H1 (cell line): ENCODE data around the gene CCNT1. TPM values are rescaled to one million over a fixed set of nuclear protein-coding genes. Genes with fewer than 3 reads are reported as not detected.

Experiments used
- CTCF ChIA-PET: fragments of 300-600 bp; sonication (Branson Sonifier 250); formaldehyde crosslinking; loops from one replicate; lab custom pipeline; 2021; ENCODE audit not compliant: partially characterized antibody; lab: Charles Lee
- POLR2A ChIA-PET: fragments of 300-600 bp; sonication (Branson Sonifier 250); formaldehyde crosslinking; loops from one replicate; lab custom pipeline; 2021; ENCODE audit warnings: inconsistent platforms; ENCODE audit not compliant: partially characterized antibody; lab: Charles Lee
- DNase-seq, 2 experiments: peaks; one replicate each; pipeline versions ENCODE4 v3.0.0 to v3.0.0-alpha.2; 2010 to 2022; ENCODE audit warnings: low spot score in 2 of 2, low read depth in 1 of 2, mixed read lengths in 1 of 2
- FAIRE-seq: peaks from 2 replicates; lab custom pipeline; 2011; peaks lifted over from hg19 to GRCh38; lab: Jason Lieb, UNC
- H2AFZ ChIP-seq: 2 replicates; pipeline ENCODE4 v1.8.1; 2012; ENCODE audit warnings: low read length, inconsistent platforms
- H2AK5ac ChIP-seq: 2 replicates; pipeline ENCODE4 v1.6.1; 2013; ENCODE audit warnings: low read depth, low read length
- H2BK120ac ChIP-seq: replicated peaks from 2 replicates; pipeline ENCODE3; 2013; ENCODE audit warnings: low read depth, low read length, inconsistent platforms
- H2BK12ac ChIP-seq: 2 replicates; pipeline ENCODE4 v1.6.1; 2013; ENCODE audit warnings: low read depth, low read length
- H2BK15ac ChIP-seq: 2 replicates; pipeline ENCODE4 v1.6.1; 2013; ENCODE audit warnings: low read length
- H2BK20ac ChIP-seq: 2 replicates; pipeline ENCODE4 v1.6.1; 2013; ENCODE audit warnings: low read length
- H2BK5ac ChIP-seq: 2 replicates; pipeline ENCODE4 v1.6.1; 2013; ENCODE audit warnings: low read depth, low read length
- H3K14ac ChIP-seq: 2 replicates; pipeline ENCODE4 v1.6.1; 2013; ENCODE audit warnings: inconsistent platforms; ENCODE audit not compliant: insufficient read length
- H3K18ac ChIP-seq: 2 replicates; pipeline ENCODE4 v1.6.1; 2013; ENCODE audit warnings: low read length; ENCODE audit errors: extremely low read depth
- H3K23ac ChIP-seq: 2 replicates; pipeline ENCODE4 v1.6.1; 2013; ENCODE audit warnings: inconsistent platforms; ENCODE audit not compliant: insufficient read length
- H3K23me2 ChIP-seq: 2 replicates; pipeline ENCODE4 v1.6.1; 2013; ENCODE audit warnings: low read depth, low read length
- H3K27ac ChIP-seq: 2 replicates; pipeline ENCODE4 v1.6.1; 2011; ENCODE audit warnings: low read depth, low read length, inconsistent platforms
- H3K27me3 ChIP-seq, 4 experiments: replicated peaks in 1 of 4; 1 replicate in 1 of 4; 2 replicates in 3 of 4; pipeline versions ENCODE4 v1.6.1 to v1.8.1; 2011 to 2013; ENCODE audit warnings: low read length in 3 of 4, mild to moderate bottlenecking in 3 of 4, inconsistent platforms in 2 of 4, mixed read lengths in 2 of 4, moderate library complexity in 1 of 4; ENCODE audit not compliant: control insufficient read depth in 3 of 4, insufficient read depth in 3 of 4; ENCODE audit errors: extremely low read depth in 1 of 4
- H3K36me3 ChIP-seq, 4 experiments: 2 replicates each; pipeline versions ENCODE4 v1.6.1 to v1.8.1; 2011 to 2013; ENCODE audit warnings: mild to moderate bottlenecking in 4 of 4, low read length in 3 of 4, moderate library complexity in 2 of 4, control low read depth in 1 of 4, inconsistent platforms in 1 of 4; ENCODE audit not compliant: insufficient read depth in 4 of 4, control insufficient read depth in 2 of 4
- H3K4ac ChIP-seq: replicated peaks from 2 replicates; pipeline ENCODE3; 2013; ENCODE audit warnings: low read length, low read depth, mixed read lengths, inconsistent platforms; ENCODE audit not compliant: insufficient read length
- H3K4me1 ChIP-seq, 4 experiments: replicated peaks in 1 of 4; 1 replicate in 1 of 4; 2 replicates in 3 of 4; pipeline versions ENCODE4 v1.6.1 to v1.8.1; 2011 to 2013; ENCODE audit warnings: low read length in 3 of 4, inconsistent platforms in 2 of 4, mixed read lengths in 1 of 4; ENCODE audit not compliant: insufficient read depth in 4 of 4, control insufficient read depth in 3 of 4
- H3K4me2 ChIP-seq, 2 experiments: 2 replicates each; pipeline versions ENCODE4 v1.6.1 to v1.8.1; 2011 to 2013; ENCODE audit warnings: low read depth in 2 of 2, low read length in 2 of 2, control low read depth in 1 of 2, inconsistent platforms in 1 of 2, mild to moderate bottlenecking in 1 of 2; ENCODE audit not compliant: insufficient read depth in 1 of 2
- H3K4me3 ChIP-seq, 4 experiments: fragments of 200-600, 300-600 bp in 1 of 4; sonication (generic), shearing (Covaris generic), sonication (Bioruptor Twin) in 1 of 4; 2 replicates each; pipeline versions ENCODE4 v1.5.1 to v1.8.1; 2011 to 2016; ENCODE audit warnings: low read length in 4 of 4, low read depth in 3 of 4, control low read depth in 2 of 4, inconsistent platforms in 2 of 4, mild to moderate bottlenecking in 2 of 4, mixed read lengths in 1 of 4, moderate library complexity in 1 of 4; ENCODE audit not compliant: insufficient read depth in 2 of 4; ENCODE audit errors: extremely low read depth in 1 of 4
- H3K56ac ChIP-seq: replicated peaks from 2 replicates; pipeline ENCODE3; 2013; ENCODE audit warnings: low read depth, mild to moderate bottlenecking, mixed read lengths, low read length, inconsistent platforms; ENCODE audit not compliant: insufficient read length
- H3K79me1 ChIP-seq: 2 replicates; pipeline ENCODE4 v1.6.1; 2013; ENCODE audit warnings: low read depth, low read length, control low read depth
- H3K79me2 ChIP-seq, 2 experiments: 2 replicates each; pipeline versions ENCODE4 v1.6.1 to v1.8.1; 2012 to 2013; ENCODE audit warnings: low read length in 2 of 2, mild to moderate bottlenecking in 2 of 2, inconsistent platforms in 1 of 2; ENCODE audit not compliant: insufficient read depth in 2 of 2, control insufficient read depth in 1 of 2
- H3K9ac ChIP-seq, 4 experiments: replicated peaks in 1 of 4; 1 replicate in 1 of 4; 2 replicates in 3 of 4; pipeline versions ENCODE4 v1.6.1 to v1.8.1; 2011 to 2013; ENCODE audit warnings: low read depth in 3 of 4, low read length in 3 of 4, control low read depth in 2 of 4, mild to moderate bottlenecking in 2 of 4, moderate library complexity in 2 of 4, inconsistent platforms in 1 of 4; ENCODE audit errors: extremely low read depth in 1 of 4
- H3K9me3 ChIP-seq, 2 experiments: 2 replicates each; pipeline versions ENCODE4 v1.6.1 to v1.8.1; 2012 to 2013; ENCODE audit warnings: mild to moderate bottlenecking in 2 of 2, moderate library complexity in 2 of 2, control low read depth in 1 of 2, inconsistent platforms in 1 of 2, low read depth in 1 of 2, low read length in 1 of 2, mixed read lengths in 1 of 2; ENCODE audit not compliant: insufficient read depth in 2 of 2
- H4K20me1 ChIP-seq, 2 experiments: replicated peaks in 1 of 2; 2 replicates each; pipeline versions ENCODE3 to v1.8.1; 2011 to 2013; ENCODE audit warnings: inconsistent platforms in 2 of 2, low read length in 2 of 2, mild to moderate bottlenecking in 1 of 2; ENCODE audit not compliant: insufficient read depth in 2 of 2, control insufficient read depth in 1 of 2
- H4K5ac ChIP-seq: 2 replicates; pipeline ENCODE4 v1.6.1; 2013; ENCODE audit warnings: low read length, low read depth, mixed read lengths, inconsistent platforms; ENCODE audit not compliant: insufficient read length
- H4K8ac ChIP-seq: 2 replicates; pipeline ENCODE4 v1.8.0; 2013; ENCODE audit warnings: mild to moderate bottlenecking, moderate library complexity, low read length, inconsistent platforms; ENCODE audit not compliant: insufficient read depth; ENCODE audit errors: extremely low read depth
- H4K91ac ChIP-seq: replicated peaks from 2 replicates; pipeline ENCODE3; 2013; ENCODE audit warnings: low read length, mixed read lengths, inconsistent platforms; ENCODE audit not compliant: insufficient read length
- BRCA1 ChIP-seq: IDR thresholded peaks from 2 replicates; pipeline ENCODE4 v1.6.1; 2012; ENCODE audit warnings: low read depth, low read length, improper control_type of control experiment
- CREB1 ChIP-seq: IDR thresholded peaks from 2 replicates; pipeline ENCODE4 v1.6.1; 2012; ENCODE audit warnings: inconsistent platforms
- FOSL1 ChIP-seq: IDR thresholded peaks from 2 replicates; pipeline ENCODE4 v1.6.1; 2011; ENCODE audit warnings: mild to moderate bottlenecking, low read depth, low read length, moderate library complexity; ENCODE audit not compliant: insufficient read depth
- GTF2F1 ChIP-seq: IDR thresholded peaks from 2 replicates; pipeline ENCODE4 v1.6.1; 2012; ENCODE audit warnings: low read depth, low read length, improper control_type of control experiment, borderline replicate concordance
- JUN ChIP-seq: IDR thresholded peaks from 2 replicates; pipeline ENCODE4 v1.6.1; 2011; ENCODE audit warnings: low read depth, mild to moderate bottlenecking, improper control_type of control experiment, low read length
- KDM5A ChIP-seq: fragments of 200-600 bp; IDR thresholded peaks from 2 replicates; pipeline ENCODE4 v1.7.1; 2012; ENCODE audit warnings: mild to moderate bottlenecking, low read length, inconsistent platforms, mixed read lengths
- MAFK ChIP-seq: IDR thresholded peaks from 2 replicates; pipeline ENCODE4 v1.6.1; 2012; ENCODE audit warnings: low read depth, mild to moderate bottlenecking, improper control_type of control experiment, low read length
- SAP30 ChIP-seq: fragments of 300-600 bp; sonication (generic); IDR thresholded peaks from 2 replicates; pipeline ENCODE4 v1.7.1; 2012; ENCODE audit warnings: low read length, moderate library complexity, mild to moderate bottlenecking, inconsistent platforms; ENCODE audit not compliant: insufficient read depth, insufficient replicate concordance
- SIN3A ChIP-seq, 2 experiments: IDR thresholded peaks in 1 of 2; conservative IDR thresholded peaks in 1 of 2; 2 replicates each; pipeline ENCODE4 v1.6.1; 2011 to 2012; ENCODE audit warnings: low read length in 2 of 2, improper control_type of control experiment in 1 of 2, low read depth in 1 of 2, mild to moderate bottlenecking in 1 of 2
- SIRT6 ChIP-seq: IDR thresholded peaks from one replicate; pipeline ENCODE4 v1.7.1; 2012; ENCODE audit warnings: low read length, inconsistent platforms
- TAF1 ChIP-seq: IDR thresholded peaks from 2 replicates; pipeline ENCODE4 v1.6.1; 2011; ENCODE audit warnings: mild to moderate bottlenecking, low read depth, low read length
- TCF12 ChIP-seq: IDR thresholded peaks from 2 replicates; pipeline ENCODE4 v1.6.1; 2011; ENCODE audit warnings: low read depth, mild to moderate bottlenecking, low read length
- YY1 ChIP-seq: IDR thresholded peaks from 2 replicates; pipeline ENCODE4 v1.6.1; 2011; ENCODE audit warnings: low read depth, mild to moderate bottlenecking, low read length
- WGBS, 2 experiments: shearing (Covaris generic) in 1 of 2; methylation state at CpG; one replicate each; pipeline versions ENCODE4 v1.1.6 to v1.1.7; 2013 to 2015; ENCODE audit warnings: low lambda C conversion rate in 2 of 2, mixed read lengths in 2 of 2, inconsistent platforms in 1 of 2, low coverage in 1 of 2, missing lambda C conversion rate in 1 of 2; ENCODE audit not compliant: insufficient replicate concordance in 2 of 2, insufficient coverage in 1 of 2, insufficient read length in 1 of 2; ENCODE audit errors: extremely low coverage in 1 of 2, missing lambda C conversion rate in 1 of 2; 5-methylcytosine and 5-hydroxymethylcytosine counted together
- polyA plus RNA-seq, 7 experiments: library from polyadenylated mRNA; depleted of rRNA in 3 of 7; stranded (reverse) in 5 of 7; unstranded in 2 of 7; fragments of >200 nt in 5 of 7; fragments of 200-250 nt in 2 of 7; gene quantifications; 1 replicate in 5 of 7; 2 replicates in 1 of 7; 4 replicates in 1 of 7; pipeline versions ENCODE4 v1.2.1 to v1.2.3, GENCODE V29; 2011 to 2013; ENCODE audit warnings: missing spikeins in 2 of 7, mixed read lengths in 2 of 7
- total RNA-seq: library from RNA; stranded (reverse); fragmentation: NEBNext Ultra II Directional; extraction: Animal tissue kit (Norgen Biotek cat#: 25700); gene quantifications from 2 replicates; pipeline ENCODE4 v1.2.1, GENCODE V29; 2021
- TF ChIP-seq, protein P1 (sequence below): IDR thresholded peaks from 2 replicates; pipeline ENCODE4 v1.6.1; 2012; ENCODE audit warnings: inconsistent platforms

The CCNT1 gene
- total and polyA plus RNA-seq, 2 of the 8 experiments (the other 6 are each of a cell fraction or from before 2014, with no cell fraction given), result 13.2 to 45.9 TPM

- Histone ChIP-seq H2BK15ac (no peak overlapping the region), H3K36me3 (peaks cover 0 to 28% (median 7%) of the 10 kb centered on the region in 4 experiments; a peak in 4 of 8 replicates), H2AK5ac (no peak overlapping the region), H3K27ac (no peak overlapping the region), H3K79me1 (no peaks in the 10 kb centered on the region), H3K4me3 (no peak overlapping the region), H3K4me2 (no peak overlapping the region), H3K27me3 (no peaks in the 10 kb centered on the region), H4K20me1 (no peaks in the 10 kb centered on the region), H2BK20ac (no peak overlapping the region), H3K23me2 (no peaks in the 10 kb centered on the region; the same call in 1 of the 2 replicates), H4K8ac (no peak overlapping the region), H2BK12ac (no peak overlapping the region), H3K79me2 (no peaks in the 10 kb centered on the region), H3K18ac (no peak overlapping the region), H3K56ac (no peak overlapping the region), H3K23ac (no peak overlapping the region), H3K9ac (no peak overlapping the region), H4K91ac (no peak overlapping the region), H2BK5ac (no peak overlapping the region), H3K4ac (no peak overlapping the region), H3K14ac (no peak overlapping the region), H3K9me3 (peaks cover 9 to 30% of the 10 kb centered on the region in 2 experiments), H2AFZ (no peak overlapping the region), H2BK120ac (no peak overlapping the region), H3K4me1 (no peaks in the 10 kb centered on the region), H4K5ac (no peak overlapping the region)
- FAIRE-seq (no peak), DNase-seq (no peak)
- no peak for TF ChIP-seq KDM5A
- no peak for TF ChIP-seq JUN
- no peak for TF ChIP-seq FOSL1
- TF ChIP-seq BRCA1, result no peak
- no peak for TF ChIP-seq TCF12
- TF ChIP-seq MAFK, result no peak
- no peak for TF ChIP-seq SAP30
- no peak for TF ChIP-seq CREB1
- TF ChIP-seq YY1, result no peak
- TF ChIP-seq, protein P1, sequence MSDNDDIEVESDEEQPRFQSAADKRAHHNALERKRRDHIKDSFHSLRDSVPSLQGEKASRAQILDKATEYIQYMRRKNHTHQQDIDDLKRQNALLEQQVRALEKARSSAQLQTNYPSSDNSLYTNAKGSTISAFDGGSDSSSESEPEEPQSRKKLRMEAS, result no peak
- no peak for TF ChIP-seq SIRT6
- TF ChIP-seq TAF1, result no peak
- TF ChIP-seq GTF2F1, result no peak
- no peak for TF ChIP-seq SIN3A (conservative IDR thresholded peaks at IDR 0.05 in 1 of 2, IDR thresholded peaks at IDR 0.05 in 1 of 2; ENCODE audit: low read depth in 1 of 2, low read length in 2 of 2)
- ChIA-PET POLR2A (interaction anchor here (1.5 kb wide), 1 partner anchor 11 kb away, joined by 3 read pairs; no protein-coding TSS in a partner anchor), CTCF (no interaction called here)
- 74 to 100% methylated on average over 1 to 3 of the region's 3 CpGs for WGBS, 2 experiments
These were observed 75.7 kb downstream of the CCNT1 start for GRCh38 chr12:48640854-48641253.
